GM12872 (cell line): Measurements from ENCODE around the gene FGF11.

Experiments used
- CTCF ChIP-seq: IDR thresholded peaks from 3 replicates; pipeline ENCODE4 v1.5.1; 2011; ENCODE audit warnings: low read depth, mild to moderate bottlenecking, low read length, moderate library complexity; ENCODE audit not compliant: insufficient read depth

FGF11 gene

GRCh38 chr17:7466639-7467341, 27.5 kb downstream of the FGF11 start:
- TF ChIP-seq CTCF, result no peak

- no peak for TF ChIP-seq CTCF
Observed at GRCh38 chr17:7467498-7467897, 28.2 kb downstream of the FGF11 start.

GRCh38 chr17:7468290-7468689, 29.0 kb downstream of the FGF11 start:
- TF ChIP-seq CTCF, result no peak

- no peak for TF ChIP-seq CTCF
Observed at GRCh38 chr17:7468804-7469389, 29.6 kb downstream of the FGF11 start.

GRCh38 chr17:7471729-7472128, 32.4 kb downstream of the FGF11 start:
- TF ChIP-seq CTCF, result no peak

- no peak for TF ChIP-seq CTCF
Observed at GRCh38 chr17:7475764-7476422, 36.6 kb downstream of the FGF11 start.

GRCh38 chr17:7476494-7476893, 37.2 kb downstream of the FGF11 start:
- TF ChIP-seq CTCF, result no peak
